Measurements from ENCODE around the gene ARHGAP24. TPM values are rescaled to one million over a fixed set of nuclear protein-coding genes. Genes with fewer than 3 reads are reported as not detected.
A peak's percentile ranks its signal among the peaks of the same experiment; 100 is the strongest.

The ARHGAP24 gene
- total RNA-seq, 4 donors from 2014 or later: 12.1 to 60.8 (median 18.9) TPM

DNA sequence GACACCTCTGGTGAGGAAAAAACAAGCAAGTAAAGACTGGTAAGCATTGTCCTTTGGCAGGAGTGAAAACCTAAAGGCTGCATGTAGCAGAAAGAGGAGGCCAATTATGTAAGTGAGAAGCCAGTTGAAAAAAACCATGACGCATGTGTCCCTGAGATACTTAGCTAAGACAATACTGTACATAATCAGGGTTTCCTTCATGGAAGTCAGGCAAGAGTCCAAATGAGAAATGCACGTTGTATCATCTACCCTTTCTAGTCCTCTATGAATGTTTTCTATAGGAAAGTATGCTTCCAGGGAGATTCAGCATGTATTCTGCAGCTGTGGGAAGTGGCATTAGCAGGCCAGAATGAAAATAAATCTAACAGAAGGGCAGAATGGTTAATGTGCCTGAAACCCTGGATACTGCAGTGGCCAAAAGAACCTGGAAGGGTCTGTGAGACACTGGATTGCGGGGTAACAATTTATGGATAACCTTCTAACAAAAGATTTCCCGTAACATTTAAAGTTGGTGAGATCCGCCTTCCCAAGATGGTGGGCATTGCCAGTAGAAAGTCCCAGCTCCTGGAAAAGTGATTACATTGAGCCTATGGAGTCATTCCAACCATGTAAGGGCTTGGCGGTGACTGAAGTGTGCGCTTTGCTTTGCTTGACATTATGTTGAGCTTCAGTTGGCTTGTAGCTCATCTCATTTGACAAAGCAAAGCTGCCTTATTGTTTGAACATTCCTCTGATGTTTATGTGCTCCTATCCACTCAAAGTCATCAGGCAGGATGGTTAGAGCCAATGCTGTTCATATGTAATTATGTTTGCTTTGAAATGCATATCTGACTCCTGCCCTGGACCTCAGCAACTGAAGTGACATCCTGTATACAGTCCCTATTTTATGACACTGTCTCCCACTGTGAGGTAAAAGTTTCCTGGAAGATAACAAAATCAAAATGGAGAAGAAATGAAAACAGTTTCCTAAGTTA lies 200.4 kb downstream of the ARHGAP24 start:
- DNase-seq: no peak
- H3K27ac ChIP-seq: no peak overlapping the region
- intact Hi-C loops (cut with DNase I; ENCODE audit: low total_unique reads): no loop called here
- H3K4me3 ChIP-seq: no peak overlapping the region
- TF ChIP-seq, protein P1, sequence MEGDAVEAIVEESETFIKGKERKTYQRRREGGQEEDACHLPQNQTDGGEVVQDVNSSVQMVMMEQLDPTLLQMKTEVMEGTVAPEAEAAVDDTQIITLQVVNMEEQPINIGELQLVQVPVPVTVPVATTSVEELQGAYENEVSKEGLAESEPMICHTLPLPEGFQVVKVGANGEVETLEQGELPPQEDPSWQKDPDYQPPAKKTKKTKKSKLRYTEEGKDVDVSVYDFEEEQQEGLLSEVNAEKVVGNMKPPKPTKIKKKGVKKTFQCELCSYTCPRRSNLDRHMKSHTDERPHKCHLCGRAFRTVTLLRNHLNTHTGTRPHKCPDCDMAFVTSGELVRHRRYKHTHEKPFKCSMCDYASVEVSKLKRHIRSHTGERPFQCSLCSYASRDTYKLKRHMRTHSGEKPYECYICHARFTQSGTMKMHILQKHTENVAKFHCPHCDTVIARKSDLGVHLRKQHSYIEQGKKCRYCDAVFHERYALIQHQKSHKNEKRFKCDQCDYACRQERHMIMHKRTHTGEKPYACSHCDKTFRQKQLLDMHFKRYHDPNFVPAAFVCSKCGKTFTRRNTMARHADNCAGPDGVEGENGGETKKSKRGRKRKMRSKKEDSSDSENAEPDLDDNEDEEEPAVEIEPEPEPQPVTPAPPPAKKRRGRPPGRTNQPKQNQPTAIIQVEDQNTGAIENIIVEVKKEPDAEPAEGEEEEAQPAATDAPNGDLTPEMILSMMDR (IDR thresholded peaks at IDR 0.05): no peak
- no peak for TF ChIP-seq POLR2A (IDR thresholded peaks at IDR 0.05)
- H3K36me3 ChIP-seq: no peaks in the 10 kb centered on the region
- H3K27me3 ChIP-seq: no peaks in the 10 kb centered on the region
- H3K4me1 ChIP-seq: no peaks in the 10 kb centered on the region
- H3K9me3 ChIP-seq: no peaks in the 10 kb centered on the region

DNA sequence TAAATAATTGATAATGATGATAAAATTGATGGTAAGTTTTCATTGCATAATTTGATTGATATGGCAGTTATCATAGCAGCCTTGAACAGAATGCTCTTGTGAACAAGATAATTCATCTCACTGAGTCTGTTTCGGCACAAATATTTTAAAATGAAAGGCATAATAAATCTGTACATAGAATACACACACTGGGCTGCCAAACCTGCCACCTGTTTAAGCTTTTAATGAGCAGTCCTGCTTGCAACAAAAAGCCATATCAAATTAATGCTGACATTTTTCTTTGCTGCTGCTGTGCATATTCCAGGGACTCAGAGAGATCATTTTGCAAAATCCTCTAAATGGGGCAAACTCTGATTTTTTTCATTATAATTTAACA lies 201.1 kb downstream of the ARHGAP24 start:
- Histone ChIP-seq H3K4me1 (no peaks in the 10 kb centered on the region), H3K9me3 (no peaks in the 10 kb centered on the region), H3K27ac (no peak overlapping the region), H3K36me3 (no peaks in the 10 kb centered on the region), H3K4me3 (no peak overlapping the region), H3K27me3 (no peaks in the 10 kb centered on the region)
- no peak for DNase-seq
- no peak for TF ChIP-seq POLR2A (IDR thresholded peaks at IDR 0.05)
- TF ChIP-seq, protein P1 (IDR thresholded peaks at IDR 0.05): no peak
- intact Hi-C loops (cut with DNase I; ENCODE audit: low total_unique reads): no loop called here

DNA sequence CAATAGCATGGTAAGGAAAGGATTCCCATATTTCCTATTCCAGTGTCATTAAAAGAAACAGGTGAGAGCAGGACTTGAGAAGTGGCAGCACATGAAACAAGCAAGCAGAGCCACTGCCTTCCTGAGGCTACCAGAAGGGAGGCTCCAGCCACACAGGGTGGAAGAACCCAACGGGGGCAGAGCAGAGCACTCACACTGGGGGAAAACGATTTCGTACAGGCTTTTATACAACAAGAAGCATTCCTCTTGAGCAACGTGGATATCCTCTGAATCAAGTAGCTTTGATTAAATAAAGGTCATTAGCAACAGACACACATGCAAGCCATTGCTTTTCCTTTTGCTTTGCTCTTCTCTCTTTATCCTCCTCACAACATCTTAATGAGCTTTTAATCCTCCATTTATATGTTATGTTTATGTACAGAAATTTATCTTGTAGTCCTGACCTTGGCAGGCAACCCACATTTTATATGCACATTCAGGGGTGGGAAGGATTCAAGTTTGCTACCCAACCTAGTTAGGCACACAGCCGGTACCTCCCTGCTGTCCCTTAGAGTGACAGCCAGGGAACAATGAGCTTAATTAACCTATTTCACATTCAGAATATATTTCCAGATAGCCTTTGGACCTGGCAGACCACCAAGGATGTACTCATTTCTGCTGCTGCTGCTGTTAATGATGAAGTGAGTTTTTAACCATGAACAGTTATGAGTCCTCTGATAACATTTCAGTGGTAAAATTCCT lies 202.1 kb downstream of the ARHGAP24 start:
- Histone ChIP-seq H3K9me3 (no peaks in the 10 kb centered on the region), H3K4me3 (no peak overlapping the region), H3K4me1 (no peaks in the 10 kb centered on the region), H3K27me3 (no peaks in the 10 kb centered on the region), H3K27ac (no peak overlapping the region), H3K36me3 (no peaks in the 10 kb centered on the region)
- no peak for DNase-seq
- intact Hi-C loops (cut with DNase I; ENCODE audit: low total_unique reads): no loop called here
- TF ChIP-seq POLR2A (IDR thresholded peaks at IDR 0.05): no peak
- TF ChIP-seq, protein P1 (IDR thresholded peaks at IDR 0.05): no peak

DNA sequence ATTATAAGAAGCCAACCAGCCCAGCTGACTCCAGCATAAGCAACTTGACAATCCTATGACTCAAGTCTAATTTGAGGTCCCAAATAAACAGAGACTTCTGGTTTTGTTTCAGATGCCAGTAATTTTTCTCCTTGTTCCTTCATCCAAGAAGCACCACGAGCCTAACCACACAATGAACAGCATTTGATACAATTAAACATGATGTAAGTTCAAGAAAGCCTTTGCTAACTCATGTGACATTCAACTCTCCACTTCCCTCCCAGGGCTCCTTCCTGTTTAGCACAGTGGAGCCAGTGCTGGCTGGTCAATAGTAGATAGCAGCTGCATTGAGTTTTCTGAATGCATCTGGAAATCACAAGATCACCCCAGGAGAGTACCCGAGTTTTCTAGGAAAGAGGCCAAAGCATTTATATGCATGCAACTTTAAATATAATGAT lies 206.3 kb downstream of the ARHGAP24 start:
- Histone ChIP-seq H3K9me3 (no peaks in the 10 kb centered on the region), H3K4me3 (no peak overlapping the region), H3K4me1 (no peaks in the 10 kb centered on the region), H3K27me3 (no peaks in the 10 kb centered on the region), H3K27ac (peak overlapping the region in 1 of 2 donors; percentile 42), H3K36me3 (no peaks in the 10 kb centered on the region)
- DNase-seq: no peak
- intact Hi-C loops (cut with DNase I; ENCODE audit: low total_unique reads): no loop called here
- no peak for TF ChIP-seq POLR2A (IDR thresholded peaks at IDR 0.05)
- TF ChIP-seq, protein P1 (IDR thresholded peaks at IDR 0.05): no peak

DNA sequence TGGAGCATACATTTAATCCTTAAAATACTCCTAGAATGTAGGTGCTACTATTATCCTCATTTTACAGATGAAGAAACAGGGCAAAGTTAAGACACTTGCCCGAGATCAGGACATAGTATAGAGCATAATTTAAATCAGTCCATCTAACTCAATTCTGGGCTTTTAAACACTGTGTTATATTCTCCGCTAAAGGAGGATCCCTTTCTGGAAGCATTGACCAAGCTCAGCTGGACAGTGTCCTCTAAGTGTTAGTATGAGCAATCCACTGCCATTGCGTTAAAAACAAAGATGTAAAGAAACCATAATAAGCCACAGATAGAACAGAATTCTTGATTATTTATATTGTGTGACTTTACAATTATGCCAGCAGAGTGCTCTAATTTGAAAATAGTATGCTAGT lies 207.0 kb downstream of the ARHGAP24 start:
- TF ChIP-seq POLR2A (IDR thresholded peaks at IDR 0.05): no peak
- TF ChIP-seq, protein P1 (IDR thresholded peaks at IDR 0.05): no peak
- no peaks in the 10 kb centered on the region for H3K9me3 ChIP-seq
- H3K27me3 ChIP-seq: no peaks in the 10 kb centered on the region
- intact Hi-C loops (cut with DNase I; ENCODE audit: low total_unique reads): no loop called here
- no peak overlapping the region for H3K4me3 ChIP-seq
- H3K27ac ChIP-seq: no peak overlapping the region
- H3K4me1 ChIP-seq: no peaks in the 10 kb centered on the region
- no peaks in the 10 kb centered on the region for H3K36me3 ChIP-seq
- DNase-seq: no peak
